HepG2 (cell line): Measurements from ENCODE around the gene ZMIZ1. TPM values are rescaled to one million over a fixed set of nuclear protein-coding genes. Genes with fewer than 3 reads are reported as not detected.

Experiments
- ATAC-seq: fragments of 200-7000 bp; cut with Tn5 transposase; 3 replicates; pipeline ENCODE4 v1.9.1; 2020; ENCODE audit warnings: mild to moderate bottlenecking, moderate library complexity
- BruUV-seq: library from RNA; stranded (reverse); fragments of 400-500 nt; replicated peaks from 2 replicates; lab custom pipeline; 2021; lab: Mats Ljungman, UMichigan
- CTCF ChIA-PET: fragments of 300-600 bp; formaldehyde crosslinking; extraction: SDS; loops from one replicate; lab custom pipeline; 2021; ENCODE audit warnings: low total read pairs, inconsistent platforms, low intra/inter-chr PET ratio; lab: Yijun Ruan, JAX
- POLR2A ChIA-PET: fragments of 350-600 bp; sonication (Branson Sonifier 250); formaldehyde crosslinking; loops from one replicate; lab custom pipeline; 2020; ENCODE audit warnings: antibody characterized with exemption, inconsistent platforms; lab: Yijun Ruan, JAX
- DNase-seq: peaks from one replicate; pipeline ENCODE4 v3.0.0-alpha.2; 2015; ENCODE audit warnings: low spot score
- FAIRE-seq: peaks from 3 replicates; lab custom pipeline; 2011; peaks lifted over from hg19 to GRCh38; lab: Jason Lieb, UNC
- H2AFZ ChIP-seq: one replicate; pipeline ENCODE4 v1.6.1; 2011; ENCODE audit warnings: low read length, inconsistent platforms
- H3K27ac ChIP-seq: fragments of 300-600 bp; 3 replicates; pipeline ENCODE4 v1.8.0; 2011; ENCODE audit warnings: mixed run types, mild to moderate bottlenecking, mixed read lengths, low read length, inconsistent platforms; ENCODE audit not compliant: insufficient read depth; ENCODE audit errors: extremely low read length
- H3K27me3 ChIP-seq, 2 experiments: fragments of 200-600 bp in 1 of 2; 2 replicates in 1 of 2; 3 replicates in 1 of 2; pipeline versions ENCODE4 v1.6.0 to v1.8.0; 2011; ENCODE audit warnings: low read length in 2 of 2, mild to moderate bottlenecking in 2 of 2, moderate library complexity in 2 of 2, inconsistent platforms in 1 of 2; ENCODE audit not compliant: insufficient read depth in 2 of 2, control insufficient read depth in 1 of 2
- H3K36me3 ChIP-seq, 2 experiments: fragments of 200-600 bp in 1 of 2; replicated peaks in 1 of 2; 2 replicates in 1 of 2; 3 replicates in 1 of 2; pipeline versions ENCODE4 v1.5.1 to v1.8.0; 2011; ENCODE audit warnings: low read length in 2 of 2, inconsistent platforms in 1 of 2; ENCODE audit not compliant: insufficient read depth in 2 of 2, control insufficient read depth in 1 of 2
- H3K4me1 ChIP-seq: 2 replicates; pipeline ENCODE4 v1.5.1; 2012; ENCODE audit warnings: low read length, inconsistent platforms; ENCODE audit not compliant: insufficient read depth
- H3K4me2 ChIP-seq: 2 replicates; pipeline ENCODE4 v1.6.0; 2011; ENCODE audit warnings: low read depth, low read length, inconsistent platforms
- H3K4me3 ChIP-seq, 3 experiments: fragments of 200-600 bp in 1 of 3; sonication (generic), shearing (Covaris generic) in 1 of 3; replicated peaks in 1 of 3; 2 replicates each; pipeline ENCODE4 v1.5.1; 2011 to 2016; ENCODE audit warnings: low read length in 3 of 3, inconsistent platforms in 2 of 3, low read depth in 2 of 3, mild to moderate bottlenecking in 2 of 3, control low read depth in 1 of 3, mixed read lengths in 1 of 3; ENCODE audit not compliant: insufficient read depth in 1 of 3
- H3K79me2 ChIP-seq: one replicate; pipeline ENCODE4 v1.6.1; 2011; ENCODE audit warnings: low read length, inconsistent platforms; ENCODE audit not compliant: insufficient read depth
- H3K9ac ChIP-seq: 2 replicates; pipeline ENCODE4 v1.6.0; 2011; ENCODE audit warnings: mild to moderate bottlenecking, low read depth, low read length, inconsistent platforms; ENCODE audit not compliant: insufficient read depth
- H3K9me3 ChIP-seq: 2 replicates; pipeline ENCODE4 v1.5.1; 2012; ENCODE audit warnings: mild to moderate bottlenecking, low read length
- H4K20me1 ChIP-seq: 2 replicates; pipeline ENCODE4 v1.6.0; 2011; ENCODE audit warnings: inconsistent platforms, mild to moderate bottlenecking, low read length, moderate library complexity; ENCODE audit not compliant: insufficient read depth
- HDAC6 ChIP-seq: fragments of 200-600 bp; sonication (generic); IDR thresholded peaks from 2 replicates; pipeline ENCODE4 v1.7.0; 2017; ENCODE audit warnings: mild to moderate bottlenecking, antibody characterized with exemption, low read length, low read depth
- ISL2 ChIP-seq: sonication (generic); formaldehyde crosslinking; IDR thresholded peaks from 2 replicates; pipeline ENCODE4 v1.5.0; 2020; ENCODE audit warnings: missing genetic modification reagents
- MYNN ChIP-seq: sonication (generic); formaldehyde crosslinking; IDR thresholded peaks from 2 replicates; pipeline ENCODE4 v1.4.0; 2020; ENCODE audit warnings: mild to moderate bottlenecking, low read depth, missing genetic modification reagents
- MYPOP ChIP-seq: sonication (generic); formaldehyde crosslinking; IDR thresholded peaks from 2 replicates; pipeline ENCODE4 v1.8.1; 2023; ENCODE audit warnings: mild to moderate bottlenecking, moderate library complexity, missing genetic modification reagents
- NCOA1 ChIP-seq: sonication (generic); formaldehyde crosslinking; IDR thresholded peaks from 2 replicates; pipeline ENCODE4 v1.9.0; 2021; ENCODE audit warnings: missing genetic modification reagents
- RBM39 ChIP-seq: fragments of 200-400 bp; formaldehyde crosslinking; IDR thresholded peaks from one replicate; pipeline ENCODE4 v1.6.1; 2018; ENCODE audit warnings: antibody characterized with exemption, mild to moderate bottlenecking, low read depth, low read length; ENCODE audit not compliant: poor library complexity, severe bottlenecking
- REPIN1 ChIP-seq: sonication (generic); formaldehyde crosslinking; IDR thresholded peaks from 2 replicates; pipeline ENCODE4 v1.8.0; 2022; ENCODE audit warnings: missing genetic modification reagents, low read depth, mild to moderate bottlenecking, borderline replicate concordance
- SMARCE1 ChIP-seq: fragments of 450-650 bp; IDR thresholded peaks from 2 replicates; pipeline ENCODE4 v1.6.1; 2017; ENCODE audit warnings: borderline replicate concordance
- XRCC5 ChIP-seq: fragments of 200-400 bp; formaldehyde crosslinking; optimal IDR thresholded peaks from 2 replicates; pipeline ENCODE3; 2017; ENCODE audit warnings: mild to moderate bottlenecking, low read length
- ZC3H4 ChIP-seq: sonication (generic); formaldehyde crosslinking; IDR thresholded peaks from 2 replicates; pipeline ENCODE4 v1.4.0; 2020; ENCODE audit warnings: missing genetic modification reagents, borderline replicate concordance
- ZMYM3 ChIP-seq: sonication (generic); formaldehyde crosslinking; IDR thresholded peaks from 2 replicates; pipeline ENCODE4 v1.5.1; 2020; ENCODE audit warnings: mild to moderate bottlenecking, missing genetic modification reagents
- ZNF432 ChIP-seq: sonication (generic); formaldehyde crosslinking; IDR thresholded peaks from 2 replicates; pipeline ENCODE4 v1.5.0; 2020; ENCODE audit warnings: missing genetic modification reagents, mild to moderate bottlenecking, borderline replicate concordance
- ZNF703 ChIP-seq: sonication (generic); formaldehyde crosslinking; IDR thresholded peaks from 2 replicates; pipeline ENCODE4 v1.5.1; 2020; ENCODE audit warnings: missing genetic modification reagents, mild to moderate bottlenecking, moderate library complexity, borderline replicate concordance
- WGBS: methylation state at CpG from one replicate; pipeline ENCODE4 v1.1.6; 2017; ENCODE audit warnings: low lambda C conversion rate; 5-methylcytosine and 5-hydroxymethylcytosine counted together
- in situ Hi-C: cut with HindIII; loops from 2 replicates; pipeline ENCODE4 v1.10.0; 2017; ENCODE audit warnings: low pct_unique_long_range_greater_than_20kb; ENCODE audit not compliant: extremely low pct_ligation_motif_present
- intact Hi-C: fragments of 100-400 bp; cut with micrococcal nuclease; formaldehyde crosslinking; loops from one replicate; pipeline ENCODE4 v1.10.0; 2022; ENCODE audit not compliant: unreplicated experiment
- polyA plus RNA-seq, 8 experiments: library from polyadenylated mRNA; depleted of rRNA in 3 of 8; stranded (reverse) in 7 of 8; unstranded in 1 of 8; fragments of >200 nt; fragmentation: Illumina TruSeq in 4 of 8; extraction: Trizol in 4 of 8; gene quantifications; 2 replicates each; pipeline versions ENCODE4 v1.2.1 to v1.2.3, GENCODE V29; 2011 to 2016; ENCODE audit warnings: low read depth in 4 of 8, missing spikeins in 1 of 8, mixed read lengths in 1 of 8; ENCODE audit not compliant: insufficient read depth in 1 of 8
- total RNA-seq, 5 experiments: library from RNA; depleted of rRNA; stranded (reverse); fragments of >200 nt; fragmentation: Illumina TruSeq; extraction: Trizol; gene quantifications; 2 replicates each; pipeline ENCODE4 v1.2.3, GENCODE V29; 2016; ENCODE audit warnings: low read depth in 1 of 5
- TF ChIP-seq, protein P1 (sequence below): sonication (generic); formaldehyde crosslinking; IDR thresholded peaks from 2 replicates; pipeline ENCODE4 v1.5.0; 2020; ENCODE audit warnings: mild to moderate bottlenecking, missing genetic modification reagents
- TF ChIP-seq, protein P2 (sequence below): sonication (generic); formaldehyde crosslinking; IDR thresholded peaks from 2 replicates; pipeline ENCODE4 v1.5.1; 2020; ENCODE audit warnings: mild to moderate bottlenecking, missing genetic modification reagents, moderate library complexity

The ZMIZ1 gene
- total and polyA plus RNA-seq, 2 of the 13 experiments (the other 11 are each of a cell fraction or from before 2014, with no cell fraction given), result 5.3 to 10.2 TPM

GRCh38 chr10:79024296-79024695, 44.5 kb upstream of the ZMIZ1 start:
- in situ Hi-C loops, result no loop called here
- Histone ChIP-seq H3K4me2 (peak overlapping the region; percentile 63), H3K9ac (no peak overlapping the region)
- no TSS peak for BruUV-seq
- FAIRE-seq, result no peak
- no peak for TF ChIP-seq REPIN1 (CRISPR knock-in tag)
- no peak for TF ChIP-seq SMARCE1
- TF ChIP-seq NCOA1, result no peak
- TF ChIP-seq RBM39, result no peak
- TF ChIP-seq, protein P1, sequence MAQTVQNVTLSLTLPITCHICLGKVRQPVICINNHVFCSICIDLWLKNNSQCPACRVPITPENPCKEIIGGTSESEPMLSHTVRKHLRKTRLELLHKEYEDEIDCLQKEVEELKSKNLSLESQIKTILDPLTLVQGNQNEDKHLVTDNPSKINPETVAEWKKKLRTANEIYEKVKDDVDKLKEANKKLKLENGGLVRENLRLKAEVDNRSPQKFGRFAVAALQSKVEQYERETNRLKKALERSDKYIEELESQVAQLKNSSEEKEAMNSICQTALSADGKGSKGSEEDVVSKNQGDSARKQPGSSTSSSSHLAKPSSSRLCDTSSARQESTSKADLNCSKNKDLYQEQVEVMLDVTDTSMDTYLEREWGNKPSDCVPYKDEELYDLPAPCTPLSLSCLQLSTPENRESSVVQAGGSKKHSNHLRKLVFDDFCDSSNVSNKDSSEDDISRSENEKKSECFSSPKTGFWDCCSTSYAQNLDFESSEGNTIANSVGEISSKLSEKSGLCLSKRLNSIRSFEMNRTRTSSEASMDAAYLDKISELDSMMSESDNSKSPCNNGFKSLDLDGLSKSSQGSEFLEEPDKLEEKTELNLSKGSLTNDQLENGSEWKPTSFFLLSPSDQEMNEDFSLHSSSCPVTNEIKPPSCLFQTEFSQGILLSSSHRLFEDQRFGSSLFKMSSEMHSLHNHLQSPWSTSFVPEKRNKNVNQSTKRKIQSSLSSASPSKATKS (CRISPR knock-in tag), result no peak
- TF ChIP-seq, protein P2, sequence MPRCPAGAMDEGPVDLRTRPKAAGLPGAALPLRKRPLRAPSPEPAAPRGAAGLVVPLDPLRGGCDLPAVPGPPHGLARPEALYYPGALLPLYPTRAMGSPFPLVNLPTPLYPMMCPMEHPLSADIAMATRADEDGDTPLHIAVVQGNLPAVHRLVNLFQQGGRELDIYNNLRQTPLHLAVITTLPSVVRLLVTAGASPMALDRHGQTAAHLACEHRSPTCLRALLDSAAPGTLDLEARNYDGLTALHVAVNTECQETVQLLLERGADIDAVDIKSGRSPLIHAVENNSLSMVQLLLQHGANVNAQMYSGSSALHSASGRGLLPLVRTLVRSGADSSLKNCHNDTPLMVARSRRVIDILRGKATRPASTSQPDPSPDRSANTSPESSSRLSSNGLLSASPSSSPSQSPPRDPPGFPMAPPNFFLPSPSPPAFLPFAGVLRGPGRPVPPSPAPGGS, result no peak
- no peak for TF ChIP-seq HDAC6
- no peak for TF ChIP-seq XRCC5
- TF ChIP-seq ISL2 (CRISPR knock-in tag), result no peak
- TF ChIP-seq ZMYM3 (CRISPR knock-in tag), result no peak
- TF ChIP-seq ZNF703 (CRISPR knock-in tag), result no peak
- TF ChIP-seq ZC3H4 (CRISPR knock-in tag), result no peak
- no peak for TF ChIP-seq ZNF432 (CRISPR knock-in tag)
- no peak for TF ChIP-seq MYPOP (CRISPR knock-in tag)
- TF ChIP-seq MYNN (CRISPR knock-in tag), result no peak
- TF ChIP-seq, all 625 proteins: peak for 0
- Histone ChIP-seq H3K9me3 (no peaks in the 10 kb centered on the region), H3K27ac (no peak overlapping the region), H3K79me2 (no peaks in the 10 kb centered on the region), H3K4me3 (no peak overlapping the region), H3K4me1 (peaks cover 77% of the 10 kb centered on the region), H3K27me3 (peaks cover 0 to 9% of the 10 kb centered on the region in 2 experiments; a peak in 4 of 5 replicates), H2AFZ (no peak overlapping the region), H3K36me3 (no peaks in the 10 kb centered on the region), H4K20me1 (no peaks in the 10 kb centered on the region)
- intact Hi-C loops, result no loop called here
- WGBS, result 49% methylated on average over 6 of the region's 6 CpGs
- ChIA-PET POLR2A (interaction anchor here (1.0 kb wide), 1 partner anchor 26 kb away, joined by 3 read pairs; no protein-coding TSS in a partner anchor), CTCF (no interaction called here)
- ATAC-seq, result peak; percentile 7
- no peak for DNase-seq
